ENCODE results near the gene MOSPD2. TPM values are rescaled to one million over a fixed set of nuclear protein-coding genes. Genes with fewer than 3 reads are reported as not detected.

The MOSPD2 gene
- polyA plus RNA-seq, 3 donors: 20.3 to 23.3 (median 20.7) TPM

DNA sequence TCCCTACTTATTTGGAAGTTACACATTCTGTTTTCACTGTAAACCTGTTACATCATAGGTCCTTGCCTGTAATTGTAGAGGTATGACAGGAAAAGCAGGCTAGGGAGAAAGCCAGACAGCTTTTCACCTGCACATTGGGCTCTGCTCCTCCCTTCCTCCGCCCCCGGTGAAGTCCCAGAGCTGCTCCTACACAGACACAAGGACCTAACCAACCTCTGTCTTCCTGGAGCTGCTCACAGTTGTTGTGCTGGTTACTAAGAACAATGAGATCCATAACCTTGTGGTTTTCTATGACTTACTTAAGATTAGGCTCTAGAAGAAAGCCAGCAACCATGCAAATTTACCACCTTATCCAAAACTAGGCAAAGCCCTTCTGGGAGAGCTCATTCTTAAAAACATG, 40.0 kb downstream of the MOSPD2 start:
- no peak for DNase-seq (ENCODE audit: low read depth in 3 of 3, low spot score in 2 of 3)

DNA sequence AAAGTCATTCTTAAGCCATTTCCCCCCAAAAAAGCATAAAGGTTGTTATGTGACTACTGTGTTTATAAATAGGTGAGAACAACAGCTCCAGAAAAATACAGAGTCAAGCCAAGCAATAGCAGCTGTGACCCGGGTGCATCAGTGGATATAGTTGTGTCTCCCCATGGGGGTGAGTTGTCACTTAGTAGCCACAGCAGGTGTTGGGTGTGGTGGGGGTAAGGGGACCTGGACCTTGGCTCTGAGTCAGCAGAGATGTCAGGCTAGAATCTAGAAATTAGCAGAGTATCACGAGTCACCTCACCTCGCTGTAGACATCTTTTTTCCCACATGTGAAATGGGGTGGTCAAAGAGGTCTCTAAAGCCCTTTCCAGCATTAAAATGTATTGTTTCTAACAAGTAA, 42.4 kb downstream of the MOSPD2 start:
- no peak for DNase-seq (ENCODE audit: low read depth in 3 of 3, low spot score in 2 of 3)

DNA sequence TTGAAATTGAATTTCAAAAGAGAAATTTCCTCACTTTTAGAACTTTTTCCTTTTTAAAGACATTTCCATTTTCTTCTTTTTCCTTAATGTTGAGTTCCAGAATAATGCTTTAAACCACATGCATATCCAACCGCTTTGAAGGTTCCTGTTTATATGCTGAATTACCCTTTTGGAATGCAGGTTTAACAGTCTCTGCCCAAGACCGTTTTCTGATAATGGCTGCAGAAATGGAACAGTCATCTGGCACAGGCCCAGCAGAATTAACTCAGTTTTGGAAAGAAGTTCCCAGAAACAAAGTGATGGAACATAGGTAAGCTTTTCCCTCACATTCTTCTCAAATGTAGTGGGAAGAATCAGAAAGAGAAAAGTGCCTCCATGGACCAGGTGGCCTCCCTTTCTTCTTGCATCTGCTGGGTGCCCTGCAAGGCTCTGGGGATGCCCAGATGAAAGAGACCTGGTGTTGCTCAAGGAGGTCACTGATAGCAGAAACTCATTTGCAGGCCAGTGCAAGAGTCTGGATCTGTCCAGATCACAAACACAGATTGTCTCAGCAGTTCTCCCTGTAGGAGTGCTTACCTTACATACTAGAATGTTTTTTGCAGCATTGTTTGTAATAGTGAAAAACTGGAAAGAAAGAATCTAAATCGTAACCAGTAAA, 42.9 kb downstream of the MOSPD2 start:
- DNase-seq (ENCODE audit: low read depth in 3 of 3, low spot score in 2 of 3): no peak

DNA sequence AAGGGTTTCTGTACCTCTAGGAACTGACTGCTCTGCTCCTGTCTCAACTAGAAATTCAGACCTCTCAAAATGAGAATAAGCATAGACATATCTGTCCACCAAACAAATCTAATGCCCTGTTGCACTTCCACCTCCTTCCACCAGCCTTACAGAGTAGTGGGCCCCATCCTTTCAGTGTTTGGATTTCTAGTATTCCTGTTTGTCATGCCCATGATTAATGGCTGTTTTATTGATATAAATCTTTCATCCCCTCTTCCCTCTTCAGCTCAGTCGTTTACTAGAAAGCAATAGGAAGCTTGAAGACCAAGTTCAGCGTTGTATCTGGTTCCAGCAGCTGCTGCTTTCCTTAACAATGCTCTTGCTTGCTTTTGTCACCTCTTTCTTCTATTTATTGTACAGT, 46.2 kb downstream of the MOSPD2 start:
- no peak for DNase-seq (ENCODE audit: low read depth in 3 of 3, low spot score in 2 of 3)

DNA sequence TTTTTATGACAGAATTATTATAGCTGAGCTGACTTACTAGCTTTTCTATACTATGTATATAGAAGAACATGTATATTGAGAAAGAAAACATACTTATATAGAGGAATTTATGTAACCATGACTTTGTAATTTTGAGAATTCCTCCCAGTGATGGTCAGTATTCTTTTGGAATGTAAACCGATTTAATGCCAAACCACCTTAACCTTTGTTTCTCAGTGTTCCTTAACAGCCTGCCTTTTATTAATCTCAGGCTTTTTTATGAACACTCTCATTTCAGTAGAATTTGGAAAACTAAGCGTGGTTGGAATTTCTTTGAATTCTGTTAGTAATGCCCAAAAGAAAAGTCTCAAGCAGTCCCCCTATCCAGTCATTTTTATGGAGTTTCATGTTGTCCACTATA, 47.0 kb downstream of the MOSPD2 start:
- DNase-seq (ENCODE audit: low read depth in 3 of 3, low spot score in 2 of 3): no peak

DNA sequence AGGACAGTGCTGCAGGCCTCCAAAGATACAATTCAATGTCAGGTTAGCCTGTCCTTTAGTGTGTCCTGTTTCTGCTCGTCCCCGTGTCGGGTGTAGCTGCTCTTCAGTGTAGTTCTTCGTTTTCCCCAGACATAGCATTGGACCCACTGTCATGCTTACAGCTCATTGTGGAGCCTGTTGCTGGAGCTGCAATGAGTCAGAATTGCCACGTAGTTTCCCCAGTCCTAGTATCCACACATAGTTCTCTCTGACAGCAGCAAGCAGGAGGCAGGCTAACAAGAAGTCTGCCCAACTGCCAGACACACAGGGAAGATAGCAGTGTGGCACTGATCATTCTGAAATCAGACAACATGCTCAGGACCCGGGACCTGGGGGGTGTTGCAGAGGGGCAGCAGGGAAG, 49.2 kb downstream of the MOSPD2 start:
- DNase-seq (ENCODE audit: low read depth in 3 of 3, low spot score in 2 of 3): no peak

DNA sequence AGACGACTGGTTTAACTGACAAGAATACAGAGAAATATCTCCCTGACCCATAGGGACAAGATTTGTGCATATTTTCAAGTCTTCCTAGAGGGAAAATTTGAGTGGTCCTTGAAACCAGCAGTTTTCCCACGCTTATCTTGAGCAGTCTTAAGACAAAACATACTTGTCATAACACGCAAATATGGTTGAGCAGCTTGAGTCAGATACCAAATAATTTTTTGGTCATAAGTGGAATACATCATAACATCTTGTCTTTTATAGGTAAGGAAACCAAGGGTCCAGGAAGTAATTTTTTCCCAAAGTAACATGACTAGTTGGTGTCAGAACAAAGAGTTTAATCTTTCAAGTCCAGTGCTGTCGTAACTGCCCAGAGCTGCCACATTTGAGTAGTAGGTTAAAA, 50.5 kb downstream of the MOSPD2 start:
- no peak for DNase-seq (ENCODE audit: low read depth in 3 of 3, low spot score in 2 of 3)

DNA sequence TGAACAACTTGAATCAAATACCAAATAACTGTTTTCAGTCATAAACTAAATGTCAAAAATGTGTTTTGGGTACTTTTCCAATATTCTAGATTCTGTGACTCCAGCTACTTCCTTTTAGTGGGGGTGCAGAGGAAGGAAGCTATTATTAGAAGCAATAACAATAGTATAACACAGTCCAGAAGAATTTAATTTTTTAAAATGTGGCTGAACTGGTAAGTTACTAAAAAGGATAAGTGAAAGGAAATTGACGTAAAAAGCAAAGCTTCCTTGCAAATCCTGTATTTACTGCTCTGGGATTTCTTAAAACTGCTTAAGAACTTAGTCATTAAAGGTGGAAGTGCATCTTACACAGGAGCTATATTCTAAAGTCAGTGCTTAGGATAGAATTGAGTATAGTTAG, 53.2 kb downstream of the MOSPD2 start:
- no peak for DNase-seq (ENCODE audit: low read depth in 3 of 3, low spot score in 2 of 3)

DNA sequence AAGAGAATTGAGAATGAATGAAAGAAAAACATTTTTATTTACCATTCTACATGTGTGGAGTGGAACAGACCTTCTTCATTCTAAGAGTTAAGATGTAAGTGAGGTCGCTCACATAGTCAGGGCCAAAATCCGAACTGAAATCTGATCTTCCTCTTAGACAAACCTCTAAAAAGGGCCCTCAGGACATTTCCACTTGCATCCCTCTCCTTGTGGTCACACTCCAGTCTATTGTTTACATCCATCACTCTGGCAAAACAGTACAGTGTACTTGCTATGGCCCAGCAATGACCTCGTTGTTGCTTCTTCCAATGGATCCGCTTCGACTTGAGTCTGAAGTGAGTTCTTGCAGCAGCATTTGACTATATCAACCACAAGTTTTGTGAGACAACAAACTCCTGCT, 54.2 kb downstream of the MOSPD2 start:
- DNase-seq (ENCODE audit: low read depth in 3 of 3, low spot score in 2 of 3): no peak

DNA sequence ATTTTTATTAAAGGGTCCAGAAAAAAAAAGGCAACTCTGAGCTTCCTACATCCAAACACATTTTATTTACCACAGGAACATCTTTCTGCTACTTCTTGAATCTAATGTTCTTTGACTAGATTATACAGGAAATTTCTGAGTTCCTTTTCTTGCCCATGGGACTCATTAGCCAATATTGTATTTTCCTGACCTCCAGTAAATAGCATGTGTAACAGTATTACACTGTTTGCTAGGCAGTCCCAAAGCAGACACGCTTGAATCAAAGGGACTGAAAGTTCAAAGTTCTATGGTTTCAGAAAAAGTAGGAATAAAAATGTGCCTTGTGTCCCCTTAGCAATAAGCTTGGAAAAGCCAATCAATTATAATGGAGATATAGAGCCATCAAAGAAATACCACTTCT, 57.4 kb downstream of the MOSPD2 start:
- no peak for DNase-seq (ENCODE audit: low read depth in 3 of 3, low spot score in 2 of 3)

DNA sequence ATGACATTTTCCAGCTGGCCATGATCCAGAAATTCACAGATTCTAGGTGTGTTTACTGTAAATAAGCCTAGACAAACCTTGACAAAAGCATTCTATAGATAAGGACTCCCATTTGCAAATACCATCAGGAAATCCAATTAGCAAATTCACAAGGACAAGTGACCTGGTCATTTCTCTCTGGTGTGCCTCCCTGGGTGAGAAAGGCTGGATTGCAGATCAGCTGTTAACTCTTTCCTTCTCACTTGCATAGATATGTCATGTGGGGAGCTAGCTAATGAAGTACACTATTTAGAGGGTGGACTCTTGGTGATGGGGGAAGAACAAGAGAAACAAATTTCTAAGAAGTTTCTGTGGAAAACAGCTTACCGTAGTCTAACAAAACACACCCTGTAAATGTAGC, 58.9 kb downstream of the MOSPD2 start:
- no peak for DNase-seq (ENCODE audit: low read depth in 3 of 3, low spot score in 2 of 3)

DNA sequence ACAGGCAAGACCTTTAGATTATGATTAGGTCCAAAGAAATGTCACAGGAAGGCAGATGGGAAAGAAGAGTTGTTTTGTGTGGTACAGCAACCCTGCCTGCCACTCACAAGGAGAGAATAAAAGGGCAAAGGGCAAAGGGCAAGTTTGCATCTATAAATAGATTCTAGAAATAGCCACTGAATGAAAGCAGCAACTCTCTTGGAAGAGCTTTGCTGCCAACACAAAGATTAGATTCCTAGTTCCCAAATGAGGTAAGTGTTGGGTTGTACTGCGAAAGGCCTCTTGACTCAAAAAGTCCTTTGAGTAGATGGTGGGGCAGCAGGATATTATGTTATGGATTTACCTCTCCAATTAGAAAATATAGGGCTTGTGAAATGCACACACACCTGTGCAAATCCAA, 61.2 kb downstream of the MOSPD2 start:
- no peak for DNase-seq (ENCODE audit: low read depth in 3 of 3, low spot score in 2 of 3)

DNA sequence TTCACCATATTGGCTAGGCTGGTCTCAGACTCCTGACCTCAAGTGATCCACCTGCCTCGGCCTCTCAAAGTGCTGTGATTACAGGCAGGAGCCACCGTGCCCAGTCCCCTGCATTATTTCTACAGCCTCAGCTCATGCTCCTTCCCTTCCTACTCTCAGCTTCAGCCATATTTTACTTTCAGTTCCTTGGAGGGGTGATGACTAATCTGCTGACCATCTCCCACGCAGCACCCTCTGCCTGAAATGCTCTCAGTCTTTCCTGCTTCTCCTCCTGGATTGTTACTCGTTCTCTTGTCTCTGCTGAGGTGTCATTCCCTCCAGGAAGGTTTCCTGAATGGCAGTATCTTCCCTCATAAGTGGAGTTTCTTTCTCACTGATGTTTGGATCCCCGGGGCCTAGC, 63.3 kb downstream of the MOSPD2 start:
- DNase-seq (ENCODE audit: low read depth in 3 of 3, low spot score in 2 of 3): no peak

DNA sequence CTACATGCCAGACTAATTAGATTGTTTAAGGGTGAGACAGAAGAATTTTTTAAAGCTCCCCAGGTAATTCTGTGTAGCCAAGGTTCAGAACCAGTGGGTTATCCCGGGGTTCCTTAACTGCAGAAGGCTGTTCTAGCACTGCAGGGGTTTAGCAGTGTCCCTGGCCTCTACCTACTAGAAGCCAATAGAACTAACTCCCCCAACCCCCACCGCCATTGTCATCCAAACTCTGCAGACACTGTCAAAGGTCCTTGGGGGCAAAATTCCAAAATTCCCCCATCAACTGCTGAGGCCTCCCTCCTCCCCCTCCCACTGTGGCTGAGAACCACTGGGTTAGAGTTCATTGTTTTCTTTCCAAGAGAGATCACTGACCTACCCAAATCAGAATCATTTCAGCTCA, 66.4 kb downstream of the MOSPD2 start:
- no peak for DNase-seq (ENCODE audit: low read depth in 3 of 3, low spot score in 2 of 3)

DNA sequence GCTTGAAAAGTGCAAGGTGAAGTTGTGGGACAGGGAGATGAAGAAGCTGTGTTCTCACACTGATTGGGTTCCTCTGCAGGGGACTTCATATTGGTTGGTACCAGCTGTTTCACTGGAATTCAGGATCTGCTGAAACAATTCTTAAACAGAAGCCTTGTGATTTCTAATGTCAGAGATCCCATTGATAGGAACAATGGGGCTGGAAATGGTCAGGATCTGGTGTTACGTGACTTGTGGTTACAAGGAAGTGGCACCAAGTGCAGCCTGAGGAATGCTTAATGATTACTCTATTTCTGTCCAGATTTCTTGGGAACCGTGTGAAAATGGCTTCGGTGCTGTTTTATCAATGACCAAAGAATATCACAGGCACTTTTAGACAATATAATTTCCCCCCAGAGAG, 68.1 kb downstream of the MOSPD2 start:
- no peak for DNase-seq (ENCODE audit: low read depth in 3 of 3, low spot score in 2 of 3)

DNA sequence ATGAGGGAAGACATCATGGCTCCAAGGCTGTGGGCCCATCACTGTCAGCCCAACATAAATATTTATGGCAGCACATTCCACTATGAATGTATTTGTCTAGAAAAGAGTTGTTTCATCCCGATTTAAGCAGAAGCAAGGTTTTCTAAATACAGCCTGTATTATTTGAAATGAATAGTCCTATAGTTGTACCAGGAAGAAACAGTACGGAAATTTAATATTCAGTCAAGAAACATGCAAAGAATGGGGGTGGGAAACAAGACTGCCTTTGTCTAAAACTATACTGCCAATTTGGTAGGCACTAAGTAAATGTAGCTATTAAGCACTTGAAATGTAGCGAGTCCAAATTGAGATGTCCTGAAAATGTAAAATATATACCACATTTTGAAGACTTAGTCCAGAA, 69.1 kb downstream of the MOSPD2 start:
- no peak for DNase-seq (ENCODE audit: low read depth in 3 of 3, low spot score in 2 of 3)

DNA sequence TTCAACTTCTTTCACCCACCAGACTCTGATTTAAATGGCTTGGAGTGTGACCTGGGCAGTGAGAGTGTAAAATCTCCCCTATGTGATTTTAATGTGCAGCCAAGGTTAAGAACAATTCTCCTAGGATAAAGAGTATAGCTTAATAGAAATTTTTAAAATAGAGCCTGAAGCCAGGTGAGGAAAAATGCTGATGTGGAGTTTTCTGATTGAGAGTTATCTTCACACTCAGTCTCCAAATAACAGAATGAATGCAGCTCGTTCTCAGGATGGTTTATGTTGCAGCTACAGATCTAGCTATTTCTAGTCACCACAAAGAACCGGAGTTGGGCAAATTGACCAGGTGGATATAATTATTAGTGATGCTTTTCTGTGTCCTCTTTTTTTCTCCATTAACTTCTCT, 70.7 kb downstream of the MOSPD2 start:
- no peak for DNase-seq (ENCODE audit: low read depth in 3 of 3, low spot score in 2 of 3)

DNA sequence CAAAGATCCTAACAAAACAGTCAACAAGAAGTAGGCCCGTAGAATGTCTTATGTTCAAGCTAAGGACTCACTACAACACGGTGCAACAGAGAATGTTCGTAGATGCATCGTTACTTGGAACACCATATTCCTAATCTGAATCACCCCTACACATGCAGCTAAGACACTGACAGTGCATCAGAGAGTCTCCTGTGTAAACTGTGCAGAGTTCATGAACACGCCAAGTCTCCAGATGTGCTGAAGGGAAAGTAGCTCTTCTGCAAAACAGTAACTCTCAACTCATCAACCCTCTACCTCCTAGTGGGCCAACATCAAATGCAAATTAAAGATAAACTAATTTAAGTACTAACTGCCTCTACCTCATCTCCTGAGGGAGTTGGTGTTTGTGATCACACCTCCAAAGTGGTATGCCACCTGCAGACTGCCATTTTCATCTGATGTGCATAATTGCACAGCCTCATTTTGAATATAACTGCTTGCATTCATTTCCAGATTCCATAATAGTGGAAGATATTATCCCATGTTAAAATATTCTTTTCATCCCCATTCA, 73.5 kb downstream of the MOSPD2 start:
- no peak for DNase-seq (ENCODE audit: low read depth in 3 of 3, low spot score in 2 of 3)

DNA sequence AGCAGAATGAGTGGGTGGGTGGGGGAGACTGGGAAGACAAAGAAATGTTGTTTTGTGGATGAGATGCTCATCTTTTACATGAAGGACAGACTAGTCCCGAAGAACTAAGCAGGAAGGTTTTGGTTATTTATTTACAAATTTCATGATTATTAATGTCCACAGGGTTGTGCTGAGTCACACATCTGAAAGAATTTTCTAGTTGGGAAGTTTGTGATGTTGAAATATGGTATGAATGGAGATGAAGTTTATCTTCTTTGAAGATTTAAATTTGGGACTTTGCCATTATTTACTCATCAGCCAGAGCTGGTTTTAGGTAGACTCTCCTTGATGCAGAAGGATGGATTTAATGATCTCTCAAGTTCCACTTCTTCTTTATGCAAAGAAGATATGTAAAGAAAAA, 75.5 kb downstream of the MOSPD2 start:
- no peak for DNase-seq (ENCODE audit: low read depth in 3 of 3, low spot score in 2 of 3)

DNA sequence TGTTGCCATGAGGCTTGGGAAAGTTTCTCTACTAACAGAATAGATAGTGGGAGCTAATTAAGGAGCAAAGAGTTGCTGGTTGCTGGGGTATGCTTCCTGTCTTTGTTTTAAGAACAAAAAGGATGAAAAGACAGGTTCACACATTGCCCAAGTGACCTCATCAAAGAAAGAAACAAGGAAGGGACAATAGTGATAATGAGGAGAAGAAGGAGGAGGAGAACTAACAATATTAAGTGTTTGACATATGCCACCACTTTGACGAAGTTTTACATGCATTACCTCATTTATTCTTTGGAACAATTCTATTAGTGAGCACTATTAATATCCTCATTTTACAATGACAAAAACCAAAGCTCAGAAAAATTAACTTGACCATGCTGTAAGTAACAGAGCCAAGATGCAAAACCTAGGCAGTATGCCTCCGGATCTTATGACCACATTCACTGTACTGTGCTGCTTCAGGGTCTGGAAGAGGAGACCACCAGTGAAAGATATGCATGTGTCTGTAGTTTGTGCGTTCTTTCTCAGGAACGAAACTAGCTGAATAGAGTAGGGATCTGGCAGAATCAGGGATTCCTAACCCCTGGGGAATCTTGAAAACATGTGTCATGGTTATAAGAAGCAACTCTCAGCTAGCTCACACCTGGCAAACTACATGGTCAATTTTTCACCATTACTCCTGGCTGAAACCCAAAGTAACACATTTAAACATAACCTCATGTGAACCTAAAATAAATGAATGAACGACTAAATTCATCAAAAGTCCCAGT, 83.8 kb downstream of the MOSPD2 start:
- DNase-seq (ENCODE audit: low read depth in 3 of 3, low spot score in 2 of 3): no peak

DNA sequence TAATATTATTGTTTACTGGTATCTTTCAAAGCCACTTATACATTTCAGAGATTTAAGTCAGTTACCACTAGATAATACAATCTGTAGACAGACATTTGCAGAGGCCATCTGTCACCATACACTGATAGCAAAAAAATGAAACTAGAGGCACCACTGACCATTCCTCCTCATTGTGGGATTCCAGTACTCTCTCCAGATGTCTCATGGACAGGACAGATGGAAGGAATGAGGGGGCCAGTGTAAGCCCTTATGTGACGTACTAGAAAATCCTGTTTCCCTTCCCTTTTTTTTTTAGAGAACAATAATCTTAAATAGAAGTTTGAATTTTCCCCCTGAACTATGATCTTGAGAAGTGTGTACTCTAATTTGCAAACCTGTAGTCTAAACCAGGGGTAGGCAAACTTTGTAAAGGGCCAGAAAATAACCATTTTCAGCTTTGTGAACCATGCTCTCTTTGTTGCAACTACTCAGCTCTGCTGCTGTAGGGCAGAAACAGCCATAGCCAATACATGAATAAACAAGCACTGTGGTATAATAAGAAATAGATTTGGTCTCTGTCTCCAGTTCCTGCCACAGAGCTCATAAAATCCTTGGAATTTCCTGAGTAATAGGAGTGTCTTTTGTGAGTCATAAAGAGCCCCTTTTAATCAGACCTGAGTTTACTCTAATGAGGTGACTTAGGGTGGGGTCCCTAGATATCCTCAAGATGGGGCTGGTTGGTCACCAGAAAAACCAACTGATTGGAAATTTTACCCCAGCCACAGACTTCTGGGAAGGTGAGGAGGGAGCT, 90.4 kb downstream of the MOSPD2 start:
- no peak for DNase-seq (ENCODE audit: low read depth in 3 of 3, low spot score in 2 of 3)

DNA sequence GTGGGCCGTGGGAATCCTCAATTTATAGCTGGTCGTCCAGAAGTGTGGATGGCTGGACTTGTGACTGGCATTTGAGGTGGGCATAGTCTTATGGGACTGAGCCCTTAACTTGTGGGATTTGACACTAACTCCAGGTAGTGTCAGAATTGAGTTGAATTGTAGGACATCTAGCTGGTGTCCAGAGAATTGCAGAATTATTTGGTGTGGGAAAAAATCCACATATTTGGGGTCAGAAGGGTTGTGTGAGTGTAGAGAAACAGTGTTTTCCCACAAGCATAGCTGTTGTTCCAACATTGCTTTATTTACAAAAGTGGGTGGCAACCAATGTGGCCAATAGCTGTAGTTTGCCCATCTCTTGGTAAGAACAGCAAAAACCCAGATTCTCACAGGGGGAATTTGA, 91.3 kb downstream of the MOSPD2 start:
- no peak for DNase-seq (ENCODE audit: low read depth in 3 of 3, low spot score in 2 of 3)
